Activated CD8-positive, alpha-beta memory T cell treated with anti-CD3 and anti-CD28 coated beads for 1 hour (primary cell): ENCODE data around the gene GARIN3.
"Not testable (repeated sequence)": the region's sequence is repeated elsewhere in the genome, so short reads cannot be mapped to it uniquely, and the experiment has no call there.

Experiments used
- DNase-seq, 2 donors: peaks; one replicate each; pipeline ENCODE4 v3.0.0-alpha.2; 2020; ENCODE audit warnings: low read depth in 1 of 2; ENCODE audit errors: extremely low read depth in 1 of 2

Gene GARIN3

DNA sequence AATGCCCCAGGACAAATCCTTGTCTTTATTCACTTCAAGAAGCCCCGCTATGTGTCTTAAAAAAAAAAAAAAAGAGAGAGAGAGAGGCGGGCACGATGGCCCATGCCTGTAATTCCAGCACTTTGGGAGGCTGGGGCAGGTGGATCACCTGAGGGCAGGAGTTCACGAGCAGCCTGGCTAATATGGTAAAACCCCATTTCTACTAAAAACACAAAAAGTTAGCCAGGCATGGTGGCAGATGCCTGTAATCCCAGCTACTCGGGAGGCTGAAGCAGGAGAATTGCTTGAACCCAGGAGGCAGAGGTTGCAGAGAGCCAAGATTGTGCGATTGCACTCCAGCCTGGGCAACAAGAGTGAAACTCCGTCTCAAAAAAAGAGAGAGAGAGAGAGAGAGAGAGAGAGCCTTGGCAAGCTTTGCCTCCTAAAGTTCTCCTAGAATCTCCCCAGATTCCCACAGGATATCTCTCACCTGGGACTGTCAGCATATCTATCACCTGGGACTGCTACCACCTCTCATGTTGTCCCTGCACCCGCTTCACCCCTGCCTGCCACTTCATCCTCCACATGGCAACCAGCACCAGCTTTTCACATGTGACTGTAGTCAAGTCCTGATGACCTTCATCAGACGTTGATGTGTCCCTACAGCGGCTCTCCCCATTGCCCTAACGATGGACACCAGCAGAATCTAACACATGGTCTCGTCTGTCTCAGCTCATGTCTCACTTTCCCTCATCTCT is 20.4 kb upstream of the GARIN3 start:
- DNase-seq, result no peak

DNA sequence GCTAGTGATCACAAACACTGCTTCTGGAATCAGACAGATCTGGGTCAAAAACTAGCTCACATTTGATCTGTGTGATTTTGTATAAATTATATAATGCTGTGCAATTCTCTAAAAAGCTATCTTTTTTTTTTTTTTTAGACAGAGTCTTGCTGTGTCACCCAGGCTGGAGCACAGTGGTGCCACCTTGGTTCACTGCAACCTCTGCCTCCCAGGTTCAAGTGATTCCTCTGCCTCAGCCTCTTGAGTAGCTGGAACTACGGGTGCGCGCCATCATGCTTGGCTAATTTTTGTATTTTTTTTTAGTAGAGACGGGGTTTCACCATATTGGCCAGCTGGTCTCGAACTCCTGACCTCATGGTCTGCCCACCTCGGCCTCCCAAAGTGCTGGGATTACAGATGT is 19.1 kb upstream of the GARIN3 start:
- DNase-seq, result not testable (repeated sequence)

DNA sequence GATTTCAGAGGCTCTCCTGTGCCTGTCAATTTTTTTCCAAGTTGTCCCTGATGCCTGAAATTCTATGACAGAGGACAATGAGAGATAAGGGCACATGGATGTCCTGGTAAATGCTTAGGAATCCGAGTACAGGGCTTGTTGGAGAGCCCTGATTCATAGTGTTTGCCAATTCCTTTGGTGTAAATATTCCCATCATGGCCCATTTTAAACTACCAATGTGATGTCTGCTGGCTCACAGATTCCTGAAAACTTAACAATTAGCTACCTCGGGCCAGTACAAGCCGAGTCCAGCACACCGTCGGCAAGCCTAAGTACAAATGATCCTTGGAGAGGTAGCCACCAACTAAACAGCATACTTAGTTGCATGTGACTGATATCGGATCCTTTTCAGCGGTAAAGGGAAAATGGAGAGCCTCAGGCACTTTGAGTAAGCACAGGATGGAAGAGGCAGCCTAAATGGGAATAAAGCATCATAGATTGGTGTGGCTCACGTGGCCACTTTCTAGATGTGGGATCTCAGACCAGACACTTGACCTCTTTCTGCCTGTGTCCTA is 18.1 kb upstream of the GARIN3 start:
- DNase-seq, result no peak

GRCh38 chr5:157182143-157182757 is 16.2 kb upstream of the GARIN3 start:
- DNase-seq, result no peak

GRCh38 chr5:157180374-157181264 is 14.6 kb upstream of the GARIN3 start, which contains the start of gene ITK:
Gene ITK, plus strand, starts transcription at chr5:157180840. Its CDS starts 138 bp downstream, at chr5:157180978.
- DNase-seq, result no peak

- DNase-seq, result no peak
Observed at GRCh38 chr5:157178966-157179365, 12.9 kb upstream of the GARIN3 start.

DNA sequence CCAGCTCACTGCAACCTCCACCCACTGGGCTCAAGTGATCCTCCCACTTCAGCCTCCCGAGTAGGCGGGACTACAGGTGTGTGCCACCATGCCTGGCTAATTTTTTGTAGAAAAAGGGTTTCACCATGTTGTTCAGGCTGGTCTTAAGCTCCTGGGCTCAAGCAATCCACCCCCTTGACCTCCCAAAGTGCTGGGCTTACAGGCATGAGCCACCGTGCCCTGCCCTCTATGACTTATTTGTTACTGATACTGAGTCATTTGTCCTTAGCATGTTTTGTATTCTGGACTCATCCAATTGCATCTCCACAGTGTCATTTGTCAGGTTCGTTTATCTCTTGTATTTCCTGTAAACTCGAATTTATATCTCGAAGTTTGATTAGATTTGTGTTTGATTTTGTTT is 11.9 kb upstream of the GARIN3 start:
- DNase-seq, result no peak

DNA sequence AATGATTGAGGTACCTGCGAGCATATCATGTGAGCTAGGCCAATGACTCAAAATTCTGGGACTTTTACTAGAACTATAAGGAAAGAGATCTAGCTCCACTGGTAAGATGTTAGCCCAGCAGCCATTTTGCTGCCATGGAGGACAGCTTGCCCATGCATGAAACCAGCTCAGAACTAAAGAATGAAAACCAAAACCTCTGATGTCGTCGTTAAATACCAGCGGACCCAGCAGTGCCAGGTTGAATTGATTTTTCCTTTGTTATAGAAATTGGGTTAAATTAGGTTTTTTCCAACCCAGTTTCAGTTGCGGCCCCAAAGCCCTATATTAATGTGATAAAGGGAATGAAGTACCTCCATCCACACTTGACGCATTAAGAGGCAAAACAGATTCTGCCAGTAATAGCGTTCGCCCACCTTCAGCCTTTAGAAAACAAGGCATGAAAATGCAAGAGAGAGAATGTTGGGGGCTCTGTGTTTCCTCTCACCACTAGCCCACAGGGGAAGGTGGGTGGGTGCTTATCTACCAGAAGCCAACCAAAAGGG is 9.1 kb upstream of the GARIN3 start:
- DNase-seq, result no peak

DNA sequence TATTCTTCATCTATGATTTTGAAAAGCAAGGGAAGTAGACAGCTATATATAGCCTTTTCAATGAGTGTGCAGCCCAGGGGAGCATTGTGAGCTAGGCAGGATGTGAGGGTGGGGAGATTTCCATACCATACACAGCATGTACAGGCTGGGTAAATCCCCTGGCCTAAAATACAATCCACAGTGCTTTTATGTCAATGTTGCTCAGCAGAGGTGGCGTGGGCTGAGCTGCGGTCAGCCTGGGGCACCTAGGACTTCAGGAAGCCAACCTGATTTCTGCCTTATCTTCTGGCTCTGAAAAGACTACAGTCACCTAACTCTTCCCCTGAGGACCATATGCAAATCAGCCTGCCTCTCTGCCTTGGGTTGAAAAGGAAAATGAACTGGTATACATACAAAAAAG is 6.3 kb upstream of the GARIN3 start:
- peak; percentile 48 to 53 for DNase-seq

DNA sequence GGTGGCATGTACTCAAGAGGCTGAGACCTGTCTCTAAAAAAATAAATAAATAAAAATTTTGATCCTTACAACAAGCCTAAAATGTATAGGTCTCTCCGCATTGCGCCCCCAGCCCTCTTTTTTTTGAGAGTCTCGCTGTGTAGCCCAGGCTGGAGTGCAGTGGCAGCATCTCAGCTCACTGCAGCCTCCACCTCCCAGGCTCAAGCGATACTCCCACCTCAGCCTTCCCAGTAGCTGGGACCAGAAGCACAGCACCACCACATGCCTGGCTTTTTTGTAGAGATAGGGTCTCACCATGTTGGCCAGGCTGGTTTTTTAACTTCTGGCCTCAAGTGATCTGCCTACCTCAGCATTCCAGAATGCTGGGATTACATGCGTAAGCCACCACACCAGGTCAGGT is 2.2 kb upstream of the GARIN3 start:
- no peak for DNase-seq

GRCh38 chr5:157167214-157167621 is 1.2 kb upstream of the GARIN3 start:
- no peak for DNase-seq

DNA sequence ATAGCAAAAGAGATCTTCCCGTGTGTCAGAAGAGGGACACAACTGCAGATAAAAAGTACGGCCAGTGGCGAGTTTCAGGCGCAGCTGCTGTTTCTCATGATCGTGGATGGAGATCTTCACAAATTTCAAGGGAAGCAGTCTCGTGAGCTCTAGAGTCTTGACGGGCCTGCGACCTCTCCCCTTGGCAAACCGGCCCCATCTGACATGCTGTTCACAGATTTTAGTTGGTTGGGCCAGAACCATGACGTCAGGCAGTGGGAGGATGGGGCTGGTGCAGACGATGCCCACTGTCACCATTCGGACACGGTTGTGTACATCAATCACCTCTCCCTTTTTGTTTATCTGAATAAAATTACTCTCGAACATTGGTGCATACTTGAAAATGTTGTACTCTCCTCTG is 396 bp downstream of the GARIN3 start:
- DNase-seq, result no peak

GRCh38 chr5:157165261-157165660 is 803 bp downstream of the GARIN3 start:
- no peak for DNase-seq

DNA sequence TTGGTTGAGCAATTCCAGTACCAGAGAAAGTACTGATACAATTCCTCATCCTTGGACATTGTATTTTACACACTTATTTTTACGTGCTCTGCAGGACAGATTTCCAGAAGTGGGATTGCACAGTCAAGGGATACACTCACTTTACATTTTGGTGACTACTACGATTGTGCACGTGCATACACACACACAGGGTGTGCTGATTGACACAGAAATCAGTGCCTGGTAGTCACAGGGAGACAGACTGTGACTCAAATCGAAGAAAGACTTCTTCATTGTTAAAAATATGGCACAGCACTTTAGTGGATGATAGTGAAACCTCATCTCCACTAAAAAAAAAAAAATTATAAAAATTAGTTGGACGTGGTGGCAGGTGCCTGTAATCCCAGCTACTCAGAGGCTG is 1.5 kb downstream of the GARIN3 start:
- no peak for DNase-seq

GRCh38 chr5:157162919-157163510 is 3.0 kb downstream of the GARIN3 start:
- DNase-seq, result no peak

GRCh38 chr5:157161996-157162395 is 4.1 kb downstream of the GARIN3 start:
- no peak for DNase-seq

DNA sequence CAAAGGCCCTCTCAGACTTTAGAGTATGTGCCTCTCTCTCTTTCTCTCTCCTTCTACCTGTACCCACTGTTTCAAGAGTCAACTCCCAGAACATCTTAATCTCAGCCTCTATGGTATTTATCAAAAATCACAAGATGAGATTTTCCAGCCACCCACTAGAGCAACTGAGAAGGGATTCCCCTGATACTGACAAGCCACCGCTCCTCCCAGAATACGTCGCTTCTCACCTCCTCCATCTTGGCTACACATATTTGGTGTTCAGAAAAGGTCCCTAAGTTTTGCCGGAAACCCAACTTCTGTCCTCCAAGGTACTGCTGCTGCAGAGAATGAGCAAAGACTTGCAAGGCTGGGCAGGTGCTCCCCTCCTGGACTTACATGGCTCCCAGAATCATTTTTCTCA is 6.1 kb downstream of the GARIN3 start:
- no peak for DNase-seq

DNA sequence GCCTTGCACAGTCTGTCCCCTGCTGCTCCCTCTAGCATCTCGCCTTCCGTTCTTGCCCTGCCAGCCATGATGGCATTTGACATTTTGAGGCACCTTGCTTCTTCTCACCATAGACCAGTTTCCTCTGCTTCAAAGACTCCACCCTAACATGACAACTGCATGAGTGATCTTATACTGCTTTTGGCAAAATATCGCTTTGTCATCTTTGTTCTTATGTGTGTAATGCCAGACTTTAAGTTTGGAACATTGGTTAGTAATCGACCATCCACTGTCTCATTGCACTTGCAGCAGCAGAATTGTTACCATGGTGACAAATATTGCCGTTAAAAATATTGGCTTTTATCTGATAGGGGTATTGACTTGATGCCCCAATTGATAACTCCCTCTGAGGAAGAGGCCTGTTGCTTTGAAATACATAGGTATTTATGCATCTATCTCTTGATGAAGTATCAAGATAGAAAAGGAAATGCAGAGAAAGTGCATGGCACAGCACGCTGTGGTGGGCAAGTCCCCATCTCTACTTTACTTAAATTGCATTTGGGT is 6.8 kb downstream of the GARIN3 start:
- no peak for DNase-seq

DNA sequence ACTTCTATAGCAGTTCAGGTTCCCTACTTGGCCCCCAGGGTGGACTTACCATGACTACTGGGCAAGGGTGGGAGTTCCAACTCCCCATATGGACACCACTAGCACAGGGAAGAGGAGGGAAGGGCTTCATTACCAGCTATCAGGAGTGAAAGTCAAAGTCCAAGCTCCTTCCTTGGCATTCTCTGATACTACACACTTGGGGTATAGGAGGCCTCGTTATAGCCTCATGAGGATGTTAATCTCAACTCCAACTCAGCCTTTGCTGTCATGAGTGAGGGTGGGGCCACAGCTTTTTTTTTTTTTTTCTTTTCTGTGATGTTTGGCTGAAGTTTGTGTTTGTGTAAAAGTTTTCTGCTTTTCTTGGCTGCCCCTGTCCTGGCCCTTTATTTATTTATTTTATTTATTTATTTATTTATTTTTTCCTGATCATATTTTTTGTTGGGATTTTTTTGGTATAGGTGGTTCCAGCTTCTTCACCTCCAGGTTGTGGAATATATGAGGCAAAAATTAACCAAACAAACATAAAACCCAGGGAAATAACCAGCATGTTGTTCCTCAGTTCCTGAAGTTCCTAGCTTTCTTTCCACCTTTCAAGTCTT is 8.7 kb downstream of the GARIN3 start:
- DNase-seq, result no peak

DNA sequence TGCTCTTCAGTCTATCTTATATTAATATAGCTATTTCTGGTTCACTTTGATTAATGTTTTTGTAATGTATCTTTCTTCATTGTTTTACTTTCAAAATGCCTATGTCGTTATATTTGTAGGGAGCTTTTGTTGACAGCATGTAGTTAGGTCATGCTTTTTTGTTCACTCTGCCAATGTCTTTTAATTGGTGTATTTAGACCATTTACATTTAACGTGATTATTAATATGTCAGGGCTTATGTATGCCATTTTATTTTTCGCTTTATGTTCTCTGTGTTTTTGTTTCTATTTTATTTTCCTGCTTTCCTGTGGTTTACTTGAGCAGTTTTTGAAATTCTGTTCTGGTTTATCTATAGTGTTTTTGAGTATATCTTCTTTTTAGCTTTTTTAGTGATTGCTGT is 10.8 kb downstream of the GARIN3 start:
- no peak for DNase-seq
